Colonic mucosa (tissue), 4 donors: ENCODE data around the gene EGF. TPM values are rescaled to one million over a fixed set of nuclear protein-coding genes. Genes with fewer than 3 reads are reported as not detected.

Source experiments
- DNase-seq: peaks from one replicate; pipeline ENCODE4 v3.0.0-alpha.2; 2020
- H3K27ac ChIP-seq: fragments of 200-600 bp; one replicate; pipeline ENCODE4 v1.8.0; 2021
- H3K27me3 ChIP-seq: fragments of 200-600 bp; one replicate; pipeline ENCODE4 v1.8.0; 2021
- H3K36me3 ChIP-seq: fragments of 200-600 bp; one replicate; pipeline ENCODE4 v1.8.0; 2021
- H3K4me1 ChIP-seq: fragments of 200-600 bp; one replicate; pipeline ENCODE4 v1.8.0; 2021; ENCODE audit warnings: mild to moderate bottlenecking
- H3K4me3 ChIP-seq: fragments of 200-600 bp; one replicate; pipeline ENCODE4 v1.8.0; 2021
- H3K9ac ChIP-seq, 2 donors: one replicate each; pipeline ENCODE4 v1.7.0; 2013; ENCODE audit warnings: control low read depth in 2 of 2, low read depth in 2 of 2, low read length in 2 of 2
- H3K9me3 ChIP-seq: fragments of 200-600 bp; one replicate; pipeline ENCODE4 v1.8.0; 2021
- intact Hi-C: fragments of 100-400 bp; cut with DNase I; formaldehyde crosslinking; loops from one replicate; pipeline ENCODE4 v1.14.1; 2022
- total RNA-seq, 2 donors: library from RNA; stranded (reverse); fragmentation: NEBNext Ultra II Directional in 1 of 2; extraction: Animal tissue kit (Norgen Biotek cat#: 25700) in 1 of 2; gene quantifications; one replicate each; pipeline ENCODE4 v1.2.1, GENCODE V29; 2021
- TF ChIP-seq, protein P1 (sequence below): fragments of 200-600 bp; IDR thresholded peaks from one replicate; pipeline ENCODE4 v1.8.0; 2022; ENCODE audit warnings: antibody characterized with exemption, mild to moderate bottlenecking
- donor health status: healthy.
- donor health status: DM: no; HTN: no; CAD: no.
- donor health status: DM: no; HTN: no; CAD: no.

The EGF gene
- total RNA-seq, 2 donors from 2014 or later, result 2.2 to 2.8 TPM

DNA sequence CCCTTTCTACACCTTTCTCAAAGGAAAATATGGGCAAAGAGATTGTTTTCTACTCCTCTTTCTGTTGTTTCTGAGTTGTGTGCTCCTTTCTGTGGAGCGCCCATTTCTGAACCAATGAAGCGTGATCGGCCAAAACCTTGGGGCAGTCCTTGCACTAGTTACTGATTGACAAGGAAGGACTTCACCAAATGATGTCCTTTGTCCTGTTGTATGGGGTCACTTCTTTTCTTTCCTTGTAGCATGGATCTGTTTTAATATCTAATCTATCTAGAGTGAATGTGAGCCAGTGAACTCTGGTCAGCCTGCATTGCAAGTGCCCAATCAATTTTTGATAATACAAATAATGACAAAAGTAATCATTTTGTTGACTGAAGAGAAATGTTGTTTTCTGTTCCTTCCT, 94.5 kb downstream of the EGF start:
- intact Hi-C loops, result loop anchor here (5.0 to 10.0 kb wide), 2 partner anchors 205 to 308 kb away; no protein-coding TSS in a partner anchor
- no peak for DNase-seq

GRCh38 chr4:110008540-110008939, 95.9 kb downstream of the EGF start:
- H3K9ac ChIP-seq, result no peak overlapping the region
- no peak for DNase-seq
- TF ChIP-seq, protein P1, sequence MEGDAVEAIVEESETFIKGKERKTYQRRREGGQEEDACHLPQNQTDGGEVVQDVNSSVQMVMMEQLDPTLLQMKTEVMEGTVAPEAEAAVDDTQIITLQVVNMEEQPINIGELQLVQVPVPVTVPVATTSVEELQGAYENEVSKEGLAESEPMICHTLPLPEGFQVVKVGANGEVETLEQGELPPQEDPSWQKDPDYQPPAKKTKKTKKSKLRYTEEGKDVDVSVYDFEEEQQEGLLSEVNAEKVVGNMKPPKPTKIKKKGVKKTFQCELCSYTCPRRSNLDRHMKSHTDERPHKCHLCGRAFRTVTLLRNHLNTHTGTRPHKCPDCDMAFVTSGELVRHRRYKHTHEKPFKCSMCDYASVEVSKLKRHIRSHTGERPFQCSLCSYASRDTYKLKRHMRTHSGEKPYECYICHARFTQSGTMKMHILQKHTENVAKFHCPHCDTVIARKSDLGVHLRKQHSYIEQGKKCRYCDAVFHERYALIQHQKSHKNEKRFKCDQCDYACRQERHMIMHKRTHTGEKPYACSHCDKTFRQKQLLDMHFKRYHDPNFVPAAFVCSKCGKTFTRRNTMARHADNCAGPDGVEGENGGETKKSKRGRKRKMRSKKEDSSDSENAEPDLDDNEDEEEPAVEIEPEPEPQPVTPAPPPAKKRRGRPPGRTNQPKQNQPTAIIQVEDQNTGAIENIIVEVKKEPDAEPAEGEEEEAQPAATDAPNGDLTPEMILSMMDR, result no peak
- intact Hi-C loops, result loop anchor here (5.0 to 10.0 kb wide), 2 partner anchors 204 to 306 kb away; no protein-coding TSS in a partner anchor
- no peaks in the 10 kb centered on the region for H3K27me3 ChIP-seq
- no peak overlapping the region for H3K4me3 ChIP-seq
- H3K9me3 ChIP-seq, result no peaks in the 10 kb centered on the region
- H3K36me3 ChIP-seq, result no peaks in the 10 kb centered on the region
- no peak overlapping the region for H3K27ac ChIP-seq
- H3K4me1 ChIP-seq, result no peaks in the 10 kb centered on the region

More for the DNA sequence above, 94.5 kb downstream of the EGF start:
- Histone ChIP-seq H3K9me3 (no peaks in the 10 kb centered on the region), H3K27me3 (no peaks in the 10 kb centered on the region), H3K9ac (no peak overlapping the region), H3K4me1 (no peaks in the 10 kb centered on the region), H3K4me3 (no peak overlapping the region), H3K27ac (no peak overlapping the region), H3K36me3 (no peaks in the 10 kb centered on the region)
- TF ChIP-seq, protein P1, result no peak

DNA sequence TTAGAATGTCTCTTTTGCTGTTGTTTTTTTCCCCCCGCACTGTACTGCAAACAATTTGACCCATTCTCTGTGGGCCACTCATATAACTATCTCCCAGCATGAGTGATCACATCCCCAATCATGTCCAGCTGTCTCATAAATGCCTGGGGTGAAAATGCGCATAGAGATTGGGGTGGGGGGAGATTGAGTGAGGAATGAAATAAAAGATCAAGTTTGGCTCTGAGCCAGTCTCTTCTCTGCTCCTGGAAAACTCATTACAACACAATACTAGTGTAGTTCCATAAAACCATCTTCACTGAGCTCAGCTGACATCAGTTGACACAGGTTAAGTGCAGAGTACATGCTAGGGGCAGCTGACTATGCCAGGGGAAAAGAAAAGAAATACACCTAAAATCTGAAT, 96.9 kb downstream of the EGF start:
- TF ChIP-seq, protein P1, result no peak
- Histone ChIP-seq H3K27ac (no peak overlapping the region), H3K9ac (no peak overlapping the region), H3K4me1 (no peaks in the 10 kb centered on the region), H3K9me3 (no peaks in the 10 kb centered on the region), H3K27me3 (no peaks in the 10 kb centered on the region), H3K36me3 (no peaks in the 10 kb centered on the region), H3K4me3 (no peak overlapping the region)
- no peak for DNase-seq
- intact Hi-C loops, result loop anchor here (5.0 to 10.0 kb wide), 2 partner anchors 203 to 305 kb away; no protein-coding TSS in a partner anchor

- Histone ChIP-seq H3K4me1 (no peaks in the 10 kb centered on the region), H3K9me3 (no peaks in the 10 kb centered on the region), H3K9ac (no peak overlapping the region), H3K27me3 (no peaks in the 10 kb centered on the region), H3K4me3 (no peak overlapping the region), H3K27ac (no peak overlapping the region), H3K36me3 (no peaks in the 10 kb centered on the region)
- TF ChIP-seq, protein P1, result no peak
- DNase-seq, result no peak
- intact Hi-C loops, result no loop called here
Measured at GRCh38 chr4:110010797-110011196, 98.1 kb downstream of the EGF start.

DNA sequence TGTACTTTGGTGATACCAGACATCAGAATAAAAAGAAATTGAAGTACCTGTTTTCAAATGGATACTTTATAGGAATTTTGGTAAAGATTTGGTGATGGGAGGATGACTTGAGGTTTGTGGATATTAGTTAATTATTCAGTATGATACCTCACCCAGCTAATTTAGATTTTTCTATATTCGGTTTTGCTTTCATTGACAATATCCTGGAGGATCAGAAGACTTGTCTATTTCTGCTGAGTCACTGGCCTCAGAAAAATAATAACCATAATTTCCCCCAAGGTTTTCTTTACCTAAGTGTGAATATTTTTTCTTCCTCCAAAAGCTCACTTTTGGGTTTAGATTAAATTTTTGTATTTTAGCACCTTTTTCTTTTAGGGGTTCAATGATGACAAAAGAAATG, 100.2 kb downstream of the EGF start:
- H3K27ac ChIP-seq, result no peak overlapping the region
- TF ChIP-seq, protein P1, result no peak
- no peaks in the 10 kb centered on the region for H3K27me3 ChIP-seq
- DNase-seq, result no peak
- H3K36me3 ChIP-seq, result no peaks in the 10 kb centered on the region
- no peak overlapping the region for H3K9ac ChIP-seq
- intact Hi-C loops, result no loop called here
- no peak overlapping the region for H3K4me3 ChIP-seq
- no peaks in the 10 kb centered on the region for H3K9me3 ChIP-seq
- H3K4me1 ChIP-seq, result no peaks in the 10 kb centered on the region
